HepG2 (cell line): ENCODE data around the gene KRT3. TPM values are rescaled to one million over a fixed set of nuclear protein-coding genes. Genes with fewer than 3 reads are reported as not detected.

ENCODE experiments used
- ATAC-seq: fragments of 200-7000 bp; cut with Tn5 transposase; 3 replicates; pipeline ENCODE4 v1.9.1; 2020; ENCODE audit warnings: mild to moderate bottlenecking, moderate library complexity
- BruUV-seq: library from RNA; stranded (reverse); fragments of 400-500 nt; replicated peaks from 2 replicates; lab custom pipeline; 2021; lab: Mats Ljungman, UMichigan
- CTCF ChIA-PET: fragments of 300-600 bp; formaldehyde crosslinking; extraction: SDS; loops from one replicate; lab custom pipeline; 2021; ENCODE audit warnings: low total read pairs, inconsistent platforms, low intra/inter-chr PET ratio; lab: Yijun Ruan, JAX
- POLR2A ChIA-PET: fragments of 350-600 bp; sonication (Branson Sonifier 250); formaldehyde crosslinking; loops from one replicate; lab custom pipeline; 2020; ENCODE audit warnings: antibody characterized with exemption, inconsistent platforms; lab: Yijun Ruan, JAX
- DNase-seq: peaks from one replicate; pipeline ENCODE4 v3.0.0-alpha.2; 2015; ENCODE audit warnings: low spot score
- FAIRE-seq: peaks from 3 replicates; lab custom pipeline; 2011; peaks lifted over from hg19 to GRCh38; lab: Jason Lieb, UNC
- H2AFZ ChIP-seq: one replicate; pipeline ENCODE4 v1.6.1; 2011; ENCODE audit warnings: low read length, inconsistent platforms
- H3K27ac ChIP-seq: fragments of 300-600 bp; 3 replicates; pipeline ENCODE4 v1.8.0; 2011; ENCODE audit warnings: mixed run types, mild to moderate bottlenecking, mixed read lengths, low read length, inconsistent platforms; ENCODE audit not compliant: insufficient read depth; ENCODE audit errors: extremely low read length
- H3K27me3 ChIP-seq, 2 experiments: fragments of 200-600 bp in 1 of 2; 2 replicates in 1 of 2; 3 replicates in 1 of 2; pipeline versions ENCODE4 v1.6.0 to v1.8.0; 2011; ENCODE audit warnings: low read length in 2 of 2, mild to moderate bottlenecking in 2 of 2, moderate library complexity in 2 of 2, inconsistent platforms in 1 of 2; ENCODE audit not compliant: insufficient read depth in 2 of 2, control insufficient read depth in 1 of 2
- H3K36me3 ChIP-seq, 2 experiments: fragments of 200-600 bp in 1 of 2; replicated peaks in 1 of 2; 2 replicates in 1 of 2; 3 replicates in 1 of 2; pipeline versions ENCODE4 v1.5.1 to v1.8.0; 2011; ENCODE audit warnings: low read length in 2 of 2, inconsistent platforms in 1 of 2; ENCODE audit not compliant: insufficient read depth in 2 of 2, control insufficient read depth in 1 of 2
- H3K4me1 ChIP-seq: 2 replicates; pipeline ENCODE4 v1.5.1; 2012; ENCODE audit warnings: low read length, inconsistent platforms; ENCODE audit not compliant: insufficient read depth
- H3K4me2 ChIP-seq: 2 replicates; pipeline ENCODE4 v1.6.0; 2011; ENCODE audit warnings: low read depth, low read length, inconsistent platforms
- H3K4me3 ChIP-seq, 3 experiments: fragments of 200-600 bp in 1 of 3; sonication (generic), shearing (Covaris generic) in 1 of 3; replicated peaks in 1 of 3; 2 replicates each; pipeline ENCODE4 v1.5.1; 2011 to 2016; ENCODE audit warnings: low read length in 3 of 3, inconsistent platforms in 2 of 3, low read depth in 2 of 3, mild to moderate bottlenecking in 2 of 3, control low read depth in 1 of 3, mixed read lengths in 1 of 3; ENCODE audit not compliant: insufficient read depth in 1 of 3
- H3K79me2 ChIP-seq: one replicate; pipeline ENCODE4 v1.6.1; 2011; ENCODE audit warnings: low read length, inconsistent platforms; ENCODE audit not compliant: insufficient read depth
- H3K9ac ChIP-seq: 2 replicates; pipeline ENCODE4 v1.6.0; 2011; ENCODE audit warnings: mild to moderate bottlenecking, low read depth, low read length, inconsistent platforms; ENCODE audit not compliant: insufficient read depth
- H3K9me3 ChIP-seq: 2 replicates; pipeline ENCODE4 v1.5.1; 2012; ENCODE audit warnings: mild to moderate bottlenecking, low read length
- H4K20me1 ChIP-seq: 2 replicates; pipeline ENCODE4 v1.6.0; 2011; ENCODE audit warnings: inconsistent platforms, mild to moderate bottlenecking, low read length, moderate library complexity; ENCODE audit not compliant: insufficient read depth
- ASH2L ChIP-seq: fragments of 300-600, 200-600 bp; sonication (generic); IDR thresholded peaks from 2 replicates; pipeline ENCODE4 v1.7.0; 2017; ENCODE audit warnings: low read depth, mild to moderate bottlenecking, moderate library complexity, mixed read lengths, low read length; ENCODE audit not compliant: insufficient read length
- HES4 ChIP-seq: sonication (generic); formaldehyde crosslinking; IDR thresholded peaks from 2 replicates; pipeline ENCODE4 v1.9.0; 2021; ENCODE audit warnings: mild to moderate bottlenecking, missing genetic modification reagents, borderline replicate concordance
- IKZF4 ChIP-seq: sonication (generic); formaldehyde crosslinking; IDR thresholded peaks from 2 replicates; pipeline ENCODE4 v1.5.1; 2020; ENCODE audit warnings: borderline replicate concordance, mild to moderate bottlenecking, low read depth, missing genetic modification reagents; ENCODE audit errors: not compliant biosample characterization
- KLF6 ChIP-seq: IDR thresholded peaks from 2 replicates; pipeline ENCODE4 v1.8.0; 2016; ENCODE audit warnings: missing biosample characterization, missing genetic modification reagents
- NFIC ChIP-seq: IDR thresholded peaks from 2 replicates; pipeline ENCODE4 v1.6.1; 2012; ENCODE audit warnings: mild to moderate bottlenecking, low read length, inconsistent platforms
- RBM39 ChIP-seq: fragments of 200-400 bp; formaldehyde crosslinking; IDR thresholded peaks from one replicate; pipeline ENCODE4 v1.6.1; 2018; ENCODE audit warnings: antibody characterized with exemption, mild to moderate bottlenecking, low read depth, low read length; ENCODE audit not compliant: poor library complexity, severe bottlenecking
- SOX6 ChIP-seq, 2 experiments: fragments of 450-650 bp in 1 of 2; sonication (generic) in 1 of 2; formaldehyde crosslinking in 1 of 2; IDR thresholded peaks; 2 replicates each; pipeline versions ENCODE4 v1.4.0 to v1.6.1; 2017 to 2020; ENCODE audit warnings: antibody characterized with exemption in 1 of 2, mild to moderate bottlenecking in 1 of 2, missing genetic modification reagents in 1 of 2
- ZBTB1 ChIP-seq: sonication (generic); formaldehyde crosslinking; IDR thresholded peaks from 2 replicates; pipeline ENCODE4 v1.4.0; 2020; ENCODE audit warnings: missing genetic modification reagents, borderline replicate concordance
- ZNF24 ChIP-seq: fragments of 450-650 bp; IDR thresholded peaks from 2 replicates; pipeline ENCODE4 v1.6.1; 2017; ENCODE audit warnings: antibody characterized with exemption, mild to moderate bottlenecking
- ZNF292 ChIP-seq: sonication (generic); formaldehyde crosslinking; IDR thresholded peaks from 2 replicates; pipeline ENCODE4 v1.8.1; 2022; ENCODE audit warnings: mild to moderate bottlenecking, low read depth, missing genetic modification reagents, borderline replicate concordance
- WGBS: methylation state at CpG from one replicate; pipeline ENCODE4 v1.1.6; 2017; ENCODE audit warnings: low lambda C conversion rate; 5-methylcytosine and 5-hydroxymethylcytosine counted together
- in situ Hi-C: cut with HindIII; loops from 2 replicates; pipeline ENCODE4 v1.10.0; 2017; ENCODE audit warnings: low pct_unique_long_range_greater_than_20kb; ENCODE audit not compliant: extremely low pct_ligation_motif_present
- intact Hi-C: fragments of 100-400 bp; cut with micrococcal nuclease; formaldehyde crosslinking; loops from one replicate; pipeline ENCODE4 v1.10.0; 2022; ENCODE audit not compliant: unreplicated experiment
- polyA plus RNA-seq, 8 experiments: library from polyadenylated mRNA; depleted of rRNA in 3 of 8; stranded (reverse) in 7 of 8; unstranded in 1 of 8; fragments of >200 nt; fragmentation: Illumina TruSeq in 4 of 8; extraction: Trizol in 4 of 8; gene quantifications; 2 replicates each; pipeline versions ENCODE4 v1.2.1 to v1.2.3, GENCODE V29; 2011 to 2016; ENCODE audit warnings: low read depth in 4 of 8, missing spikeins in 1 of 8, mixed read lengths in 1 of 8; ENCODE audit not compliant: insufficient read depth in 1 of 8
- total RNA-seq, 5 experiments: library from RNA; depleted of rRNA; stranded (reverse); fragments of >200 nt; fragmentation: Illumina TruSeq; extraction: Trizol; gene quantifications; 2 replicates each; pipeline ENCODE4 v1.2.3, GENCODE V29; 2016; ENCODE audit warnings: low read depth in 1 of 5
- TF ChIP-seq, protein P1 (sequence below): sonication (generic); formaldehyde crosslinking; IDR thresholded peaks from 2 replicates; pipeline ENCODE4 v1.8.0; 2022; ENCODE audit warnings: missing genetic modification reagents, mild to moderate bottlenecking, inconsistent platforms, borderline replicate concordance
- TF ChIP-seq, protein P2 (sequence below), 2 experiments: IDR thresholded peaks; 2 replicates each; pipeline ENCODE4 v1.6.1; 2011 to 2012; ENCODE audit warnings: low read length in 2 of 2, borderline replicate concordance in 1 of 2, low read depth in 1 of 2, mild to moderate bottlenecking in 1 of 2, moderate library complexity in 1 of 2

Gene KRT3
- total and polyA plus RNA-seq, 2 of the 13 experiments (the other 11 are each of a cell fraction or from before 2014, with no cell fraction given), result not detected

DNA sequence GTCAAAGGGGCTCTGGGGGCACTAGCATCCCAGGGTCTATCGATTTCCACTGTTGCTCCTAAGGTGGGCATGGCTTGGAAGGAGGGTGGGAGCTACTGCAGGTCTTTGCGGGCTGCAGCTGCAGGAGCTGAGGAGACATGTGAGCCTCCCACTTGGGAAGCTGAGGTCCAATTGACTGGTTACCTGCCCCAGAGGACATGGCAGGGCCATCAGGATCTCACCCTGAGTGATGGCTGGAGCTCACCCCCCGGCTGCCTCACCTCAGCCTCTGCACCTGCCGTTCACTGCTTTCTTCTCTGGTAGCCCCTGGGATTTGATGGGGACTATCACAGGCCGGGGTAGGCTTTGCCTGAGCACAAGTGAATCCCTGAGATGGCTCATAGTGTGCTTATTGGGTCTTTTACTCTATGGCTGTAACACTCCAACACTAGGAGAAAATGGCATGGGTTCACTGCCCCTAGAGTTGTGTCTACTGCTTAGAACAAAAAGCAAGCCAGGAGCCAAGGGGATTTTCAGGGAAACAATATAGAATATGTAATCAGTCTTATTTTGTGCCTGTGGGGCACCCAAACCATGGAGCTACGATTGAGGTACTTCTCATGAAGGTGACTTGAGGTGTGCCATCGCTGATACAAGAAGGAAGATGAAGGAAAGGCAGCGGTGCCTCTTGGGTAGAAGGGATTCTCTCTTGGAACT lies 21.2 kb upstream of the KRT3 start (continued):
- TF ChIP-seq ZNF292 (no peak), ZBTB1 (no peak), ZNF24 (no peak)
- TF ChIP-seq, protein P1, sequence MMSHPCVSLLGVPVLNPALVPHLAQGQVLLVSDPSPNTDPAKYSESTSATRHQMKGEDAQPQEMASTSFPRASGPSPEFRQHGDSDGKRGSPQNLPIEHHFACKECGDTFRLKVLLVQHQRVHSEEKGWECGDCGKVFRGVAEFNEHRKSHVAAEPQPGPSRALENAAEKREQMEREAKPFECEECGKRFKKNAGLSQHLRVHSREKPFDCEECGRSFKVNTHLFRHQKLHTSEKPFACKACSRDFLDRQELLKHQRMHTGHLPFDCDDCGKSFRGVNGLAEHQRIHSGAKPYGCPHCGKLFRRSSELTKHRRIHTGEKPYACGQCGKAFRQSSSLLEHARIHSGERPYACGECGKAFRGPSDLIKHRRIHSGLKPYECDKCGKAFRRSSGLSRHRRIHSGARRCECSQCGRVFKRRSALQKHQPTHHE (CRISPR knock-in tag), result no peak

DNA sequence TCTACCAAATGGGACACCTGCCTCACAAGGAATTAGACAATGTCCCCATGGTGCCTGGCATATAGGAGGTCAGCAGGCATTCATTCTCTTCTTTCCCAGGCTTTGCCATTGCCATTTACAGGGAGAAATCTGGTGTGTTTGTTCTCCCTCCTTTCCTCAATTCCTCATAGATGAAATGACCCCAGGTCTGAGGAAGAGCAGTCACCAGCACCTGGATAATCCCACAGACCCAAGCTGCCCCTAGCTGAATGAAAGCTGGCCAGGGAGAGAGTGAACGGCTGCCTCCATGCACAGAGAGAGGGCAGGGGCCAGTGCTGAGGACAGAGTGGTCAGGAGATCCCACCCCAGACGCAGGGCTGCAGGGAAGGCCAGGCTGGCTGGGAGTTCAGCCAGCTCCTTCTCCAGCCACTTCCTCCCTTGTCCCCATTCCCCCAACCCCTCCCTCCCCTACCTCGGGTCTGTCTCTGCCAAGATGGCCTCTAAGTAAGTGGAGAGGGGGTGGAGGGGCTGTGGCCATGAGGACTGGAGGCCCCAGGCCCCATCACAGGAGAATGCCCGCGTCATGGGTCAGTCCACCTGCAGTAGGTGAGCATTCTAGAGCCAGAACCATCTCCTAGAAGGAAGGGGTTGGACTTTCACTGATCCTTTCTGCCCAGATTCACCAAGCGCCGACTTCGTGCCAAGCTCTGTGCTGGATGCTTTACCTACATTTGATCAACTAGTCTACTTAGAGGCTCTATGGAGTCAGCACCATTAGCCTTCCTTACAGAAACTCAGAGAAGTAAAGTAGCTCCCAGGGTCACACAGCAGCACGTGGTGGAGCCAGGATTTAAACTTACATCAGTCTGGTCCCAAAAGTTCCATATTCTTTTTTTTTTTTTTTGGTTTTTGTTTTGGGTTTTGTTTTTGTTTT lies 20.0 kb upstream of the KRT3 start:
- H3K27me3 ChIP-seq, result peaks cover 4 to 47% of the 10 kb centered on the region in 2 experiments; a peak in 4 of 5 replicates
- TF ChIP-seq SOX6 (IDR thresholded peaks at IDR 0.05) (no peak), SOX6 (CRISPR knock-in tag; IDR thresholded peaks at IDR 0.05) (no peak), ASH2L (no peak), RBM39 (no peak), KLF6 (CRISPR knock-in tag) (no peak), NFIC (no peak), IKZF4 (CRISPR knock-in tag) (no peak), HES4 (CRISPR knock-in tag) (no peak)
- TF ChIP-seq, protein P2, sequence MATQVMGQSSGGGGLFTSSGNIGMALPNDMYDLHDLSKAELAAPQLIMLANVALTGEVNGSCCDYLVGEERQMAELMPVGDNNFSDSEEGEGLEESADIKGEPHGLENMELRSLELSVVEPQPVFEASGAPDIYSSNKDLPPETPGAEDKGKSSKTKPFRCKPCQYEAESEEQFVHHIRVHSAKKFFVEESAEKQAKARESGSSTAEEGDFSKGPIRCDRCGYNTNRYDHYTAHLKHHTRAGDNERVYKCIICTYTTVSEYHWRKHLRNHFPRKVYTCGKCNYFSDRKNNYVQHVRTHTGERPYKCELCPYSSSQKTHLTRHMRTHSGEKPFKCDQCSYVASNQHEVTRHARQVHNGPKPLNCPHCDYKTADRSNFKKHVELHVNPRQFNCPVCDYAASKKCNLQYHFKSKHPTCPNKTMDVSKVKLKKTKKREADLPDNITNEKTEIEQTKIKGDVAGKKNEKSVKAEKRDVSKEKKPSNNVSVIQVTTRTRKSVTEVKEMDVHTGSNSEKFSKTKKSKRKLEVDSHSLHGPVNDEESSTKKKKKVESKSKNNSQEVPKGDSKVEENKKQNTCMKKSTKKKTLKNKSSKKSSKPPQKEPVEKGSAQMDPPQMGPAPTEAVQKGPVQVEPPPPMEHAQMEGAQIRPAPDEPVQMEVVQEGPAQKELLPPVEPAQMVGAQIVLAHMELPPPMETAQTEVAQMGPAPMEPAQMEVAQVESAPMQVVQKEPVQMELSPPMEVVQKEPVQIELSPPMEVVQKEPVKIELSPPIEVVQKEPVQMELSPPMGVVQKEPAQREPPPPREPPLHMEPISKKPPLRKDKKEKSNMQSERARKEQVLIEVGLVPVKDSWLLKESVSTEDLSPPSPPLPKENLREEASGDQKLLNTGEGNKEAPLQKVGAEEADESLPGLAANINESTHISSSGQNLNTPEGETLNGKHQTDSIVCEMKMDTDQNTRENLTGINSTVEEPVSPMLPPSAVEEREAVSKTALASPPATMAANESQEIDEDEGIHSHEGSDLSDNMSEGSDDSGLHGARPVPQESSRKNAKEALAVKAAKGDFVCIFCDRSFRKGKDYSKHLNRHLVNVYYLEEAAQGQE (IDR thresholded peaks at IDR 0.05; ENCODE audit: borderline replicate concordance in 1 of 2, low read depth in 1 of 2, low read length in 2 of 2), result no peak

More for the DNA sequence above, 20.0 kb upstream of the KRT3 start:
- no peak overlapping the region for H3K4me3 ChIP-seq
- FAIRE-seq (no peak), DNase-seq (no peak), ATAC-seq (no peak)
- ChIA-PET CTCF (no interaction called here), POLR2A (no interaction called here)
- no peaks in the 10 kb centered on the region for H3K36me3 ChIP-seq
- H3K4me1 ChIP-seq, result no peaks in the 10 kb centered on the region
- intact Hi-C loops, result no loop called here
- no peaks in the 10 kb centered on the region for H3K79me2 ChIP-seq
- in situ Hi-C loops, result no loop called here
- no peaks in the 10 kb centered on the region for H4K20me1 ChIP-seq
- H2AFZ ChIP-seq, result no peak overlapping the region
- WGBS, result 18% methylated on average over 3 of the region's 9 CpGs
- no peak overlapping the region for H3K27ac ChIP-seq
- no peaks in the 10 kb centered on the region for H3K9me3 ChIP-seq
- no peak overlapping the region for H3K9ac ChIP-seq
- H3K4me2 ChIP-seq, result no peak overlapping the region
- BruUV-seq, result no TSS peak
